ENCODE results near the gene FRY. TPM values are rescaled to one million over a fixed set of nuclear protein-coding genes. Genes with fewer than 3 reads are reported as not detected.

Gene FRY
- total RNA-seq, 4 donors from 2014 or later: 32.0 to 111 (median 63.8) TPM

- H3K27ac ChIP-seq: peak overlapping the region; percentile 13 to 67
- no peaks in the 10 kb centered on the region for H3K36me3 ChIP-seq
- H3K9me3 ChIP-seq: no peaks in the 10 kb centered on the region
- TF ChIP-seq POLR2A (IDR thresholded peaks at IDR 0.05) (no peak), CTCF (IDR thresholded peaks at IDR 0.05) (peak; percentile 74 to 84 (median 76))
- DNase-seq: peak in 1 of 2 donors; percentile 21
- intact Hi-C loops (cut with DNase I; ENCODE audit: low total_unique reads): no loop called here
- no peaks in the 10 kb centered on the region for H3K27me3 ChIP-seq
- peaks cover 0 to 6% of the 10 kb centered on the region in 2 donors for H3K4me1 ChIP-seq
- peak overlapping the region in 1 of 2 donors; percentile 18 for H3K4me3 ChIP-seq
Measured at GRCh38 chr13:32310134-32310706, 278.6 kb downstream of the FRY start.

- TF ChIP-seq POLR2A (IDR thresholded peaks at IDR 0.05): no peak
- TF ChIP-seq CTCF (IDR thresholded peaks at IDR 0.05): no peak
- H3K9me3 ChIP-seq: no peaks in the 10 kb centered on the region
- H3K4me3 ChIP-seq: no peak overlapping the region
- H3K4me1 ChIP-seq: peaks cover 0 to 6% of the 10 kb centered on the region in 2 donors
- intact Hi-C loops (cut with DNase I; ENCODE audit: low total_unique reads): no loop called here
- H3K27ac ChIP-seq: no peak overlapping the region
- DNase-seq: no peak
- H3K36me3 ChIP-seq: no peaks in the 10 kb centered on the region
- no peaks in the 10 kb centered on the region for H3K27me3 ChIP-seq
Measured at GRCh38 chr13:32311188-32311897, 279.8 kb downstream of the FRY start.

GRCh38 chr13:32314271-32315237 lies 283.0 kb downstream of the FRY start:
- intact Hi-C loops (cut with DNase I; ENCODE audit: low total_unique reads): no loop called here
- no peak for TF ChIP-seq CTCF (IDR thresholded peaks at IDR 0.05)
- no peak for TF ChIP-seq POLR2A (IDR thresholded peaks at IDR 0.05)
- DNase-seq: peak in 1 of 2 donors; percentile 43

GRCh38 chr13:32315238-32316027 lies 283.9 kb downstream of the FRY start, which contains the start of the genes BRCA2 and ZAR1L:
Gene BRCA2, plus strand, starts transcription at chr13:32315508. Its CDS starts 953 bp downstream, at chr13:32316461.
Gene ZAR1L, minus strand, starts transcription at chr13:32315363. Its CDS starts 3,438 bp downstream, at chr13:32311925.
- Histone ChIP-seq H3K4me1 (no peaks in the 10 kb centered on the region), H3K9me3 (no peaks in the 10 kb centered on the region), H3K36me3 (no peaks in the 10 kb centered on the region), H3K4me3 (peak within 1 kb of the TSS; percentile 62 to 65), H3K27me3 (no peaks in the 10 kb centered on the region), H3K27ac (peak within 1 kb of the TSS; percentile 93 to 97)
- intact Hi-C loops (cut with DNase I; ENCODE audit: low total_unique reads): no loop called here
- peak; percentile 85 for DNase-seq
- TF ChIP-seq CTCF (IDR thresholded peaks at IDR 0.05): peak in 1 of 4 experiments; percentile 5
- peak; percentile 55 to 66 for TF ChIP-seq POLR2A (IDR thresholded peaks at IDR 0.05)

More at GRCh38 chr13:32314271-32315237, 283.0 kb downstream of the FRY start:
- H3K27ac ChIP-seq: peak overlapping the region; percentile 93 to 97
- no peaks in the 10 kb centered on the region for H3K9me3 ChIP-seq
- H3K4me1 ChIP-seq: peaks cover 0 to 3% of the 10 kb centered on the region in 2 donors
- no peaks in the 10 kb centered on the region for H3K36me3 ChIP-seq
- H3K4me3 ChIP-seq: peak overlapping the region; percentile 62 to 65
- no peaks in the 10 kb centered on the region for H3K27me3 ChIP-seq

Measured in uterus (tissue), 4 donors.